Stimulated activated CD4-positive, alpha-beta T cell treated with anti-CD3 and anti-CD28 coated beads, Interleukin-1b, Interleukin-23, amount 100 ng/mL, for 1 hour (primary cell): ENCODE measurements around the gene LRMDA.
"Not testable (repeated sequence)": the region's sequence is repeated elsewhere in the genome, so short reads cannot be mapped to it uniquely, and the experiment has no call there.

Experiments used
- DNase-seq, 2 donors: peaks; one replicate each; pipeline ENCODE4 v3.0.0-alpha.2; 2020; ENCODE audit warnings: low read depth in 2 of 2

Gene LRMDA

GRCh38 chr10:76045174-76045573 is 613.8 kb downstream of the LRMDA start:
- no peak for DNase-seq

DNA sequence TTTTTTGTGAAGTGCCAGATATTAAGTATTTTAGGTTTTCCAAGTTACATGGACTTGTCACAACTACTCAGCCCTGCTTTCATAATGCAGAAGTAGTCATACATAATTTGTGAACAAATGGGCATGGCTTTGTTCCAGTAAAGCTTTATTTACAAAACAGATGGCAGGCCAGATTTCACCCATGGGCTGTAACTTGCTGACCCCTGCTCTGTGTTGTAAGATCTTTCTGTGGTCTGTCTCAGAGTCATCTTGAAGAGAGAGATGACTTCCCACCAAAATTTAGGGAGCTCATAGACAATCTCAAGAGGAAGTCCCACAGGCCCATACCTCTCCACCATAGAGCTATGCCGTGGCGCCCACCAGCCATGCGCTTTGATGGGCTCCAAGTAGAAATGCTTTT is 616.1 kb downstream of the LRMDA start:
- no peak for DNase-seq

DNA sequence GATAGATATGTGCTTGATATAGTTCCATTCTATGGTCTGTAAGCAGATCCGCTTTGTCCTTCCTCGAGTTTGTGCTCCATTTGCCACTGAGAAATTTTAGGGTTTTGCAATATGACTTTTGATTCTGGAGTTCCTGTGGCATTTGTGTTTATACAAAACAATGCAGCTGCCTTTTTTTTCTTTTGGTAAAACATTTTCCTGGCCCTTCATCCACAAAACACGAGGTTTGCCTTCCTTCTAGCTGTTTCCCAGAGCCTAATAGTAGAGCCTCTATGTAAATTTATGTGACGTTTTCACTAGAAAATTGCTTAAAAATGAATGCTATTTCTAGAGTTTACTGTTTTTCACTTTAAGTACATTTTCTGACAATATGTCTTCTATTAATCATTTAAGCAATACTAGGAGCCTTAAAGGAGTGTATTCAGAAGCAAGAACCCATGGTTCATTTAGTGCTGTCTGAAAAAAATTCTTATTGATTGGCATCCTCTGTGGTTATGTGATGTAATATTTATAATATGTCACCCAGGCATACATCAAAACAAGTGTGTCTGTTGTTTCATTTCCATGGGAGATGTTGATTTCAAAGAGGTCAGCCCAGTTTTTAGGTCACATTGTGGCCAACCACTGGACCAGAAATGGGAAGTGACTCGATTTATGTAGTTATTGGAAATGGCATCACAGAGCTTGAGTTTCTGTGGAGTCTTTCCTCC is 618.3 kb downstream of the LRMDA start:
- DNase-seq, result no peak

DNA sequence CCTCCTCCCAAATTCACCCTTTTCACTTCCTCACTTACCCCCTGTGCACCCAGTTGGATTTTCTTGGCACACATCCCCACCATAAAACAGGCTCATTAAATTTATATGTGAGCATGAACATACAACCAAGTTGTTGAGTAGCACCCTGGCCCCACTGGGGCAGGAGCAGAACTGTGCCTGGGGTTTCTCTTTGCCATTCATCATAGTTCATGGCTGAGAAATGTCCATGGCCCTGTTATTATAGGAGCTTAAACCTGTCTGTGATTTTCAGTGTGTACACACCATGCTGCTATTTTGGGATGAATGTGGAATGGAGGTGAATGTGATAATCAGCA is 618.8 kb downstream of the LRMDA start:
- no peak for DNase-seq

DNA sequence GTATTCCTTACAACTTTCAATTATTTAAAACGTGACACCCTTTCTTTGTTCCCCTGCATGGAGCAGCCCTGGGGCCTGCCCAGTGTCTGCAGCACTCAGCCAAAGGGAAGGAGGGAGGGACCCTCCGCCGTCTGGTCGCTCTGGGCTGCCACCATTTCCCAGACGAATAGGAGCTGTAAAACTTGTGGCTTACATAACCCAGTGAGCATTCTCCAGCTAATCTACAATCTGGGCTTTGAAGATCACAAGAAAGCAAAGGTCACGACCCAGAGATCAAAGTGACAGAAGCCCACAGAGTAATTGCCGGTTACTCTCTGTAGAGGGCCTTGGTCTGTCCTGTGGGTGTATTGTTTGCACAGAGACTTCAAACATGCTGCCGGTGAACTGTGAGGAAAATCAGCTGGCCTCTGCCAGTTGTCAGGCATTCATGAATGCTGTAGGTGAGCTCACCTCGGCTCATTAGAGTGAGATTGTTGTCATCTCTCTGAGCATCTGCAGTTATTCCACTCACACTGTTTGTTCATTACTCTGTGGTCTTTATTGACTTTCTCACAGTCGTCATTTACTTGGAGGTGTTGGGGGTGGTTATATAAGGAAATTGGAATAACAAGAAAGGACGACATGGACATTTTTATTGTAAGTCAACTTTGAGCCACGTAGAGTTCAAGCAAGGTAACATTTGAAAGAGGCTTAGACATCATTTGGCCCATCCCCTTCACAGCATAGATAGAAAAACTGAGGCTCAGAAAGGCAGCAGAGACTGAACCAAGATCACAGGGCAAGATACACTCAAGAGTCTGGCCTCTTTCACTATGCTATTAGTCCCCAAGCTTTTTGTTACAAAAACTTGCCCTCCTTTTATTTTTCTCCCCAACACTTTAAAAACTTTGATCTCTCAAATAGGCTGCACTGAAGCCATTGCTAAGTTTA is 619.8 kb downstream of the LRMDA start:
- no peak for DNase-seq

GRCh38 chr10:76052682-76053503 is 621.5 kb downstream of the LRMDA start:
- no peak for DNase-seq

- no peak for DNase-seq
Measured at GRCh38 chr10:76055466-76055865, 624.0 kb downstream of the LRMDA start.

GRCh38 chr10:76055963-76056362 is 624.5 kb downstream of the LRMDA start:
- DNase-seq, result no peak

- not testable (repeated sequence) for DNase-seq
Measured at GRCh38 chr10:76060993-76061392, 629.6 kb downstream of the LRMDA start.

GRCh38 chr10:76066457-76066856 is 635.0 kb downstream of the LRMDA start:
- no peak for DNase-seq

DNA sequence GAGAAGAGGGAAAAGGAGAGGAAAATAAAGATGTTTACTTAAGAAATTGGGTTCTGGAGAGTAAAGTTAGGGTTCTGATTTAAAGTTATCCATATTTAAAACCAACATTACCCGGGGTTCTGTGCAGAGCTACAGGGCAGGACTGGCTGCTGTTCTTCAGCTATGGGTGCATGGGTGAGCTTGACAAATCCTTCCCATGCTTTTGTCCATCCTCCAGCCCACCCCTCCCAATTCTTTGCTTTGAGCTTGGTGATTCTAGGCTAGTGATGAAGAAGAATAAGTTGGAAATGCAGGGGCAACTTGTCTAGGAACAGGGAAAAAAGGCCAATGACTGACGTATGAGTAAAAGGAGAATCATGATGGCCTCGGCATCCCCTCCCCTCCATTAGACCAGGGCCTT is 636.0 kb downstream of the LRMDA start:
- no peak for DNase-seq

GRCh38 chr10:76068856-76069255 is 637.4 kb downstream of the LRMDA start:
- no peak for DNase-seq

- no peak for DNase-seq
Measured at GRCh38 chr10:76070916-76071315, 639.5 kb downstream of the LRMDA start.

GRCh38 chr10:76071653-76072365 is 640.4 kb downstream of the LRMDA start:
- no peak for DNase-seq

GRCh38 chr10:76072384-76072783 is 641.0 kb downstream of the LRMDA start:
- no peak for DNase-seq

GRCh38 chr10:76073524-76073923 is 642.1 kb downstream of the LRMDA start:
- no peak for DNase-seq

DNA sequence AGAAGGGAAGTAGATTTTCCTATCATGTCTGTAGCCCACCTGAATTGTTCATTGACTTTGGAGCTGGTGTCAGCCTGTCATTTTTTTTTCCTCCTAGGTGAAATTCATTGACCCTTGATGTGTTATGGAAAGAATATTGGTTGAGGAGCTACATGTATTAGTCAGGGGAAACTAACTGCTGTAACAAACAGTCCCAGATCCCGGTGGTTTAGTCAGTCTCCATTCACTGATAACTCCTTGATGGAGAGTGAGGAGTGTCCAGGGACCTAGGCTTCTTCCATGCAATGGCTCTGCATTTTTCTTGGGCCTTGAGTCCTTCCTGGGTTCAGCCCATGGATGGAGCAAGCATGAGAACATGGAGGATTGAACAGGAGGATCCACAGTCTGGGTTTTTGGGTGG is 643.2 kb downstream of the LRMDA start:
- DNase-seq, result no peak

DNA sequence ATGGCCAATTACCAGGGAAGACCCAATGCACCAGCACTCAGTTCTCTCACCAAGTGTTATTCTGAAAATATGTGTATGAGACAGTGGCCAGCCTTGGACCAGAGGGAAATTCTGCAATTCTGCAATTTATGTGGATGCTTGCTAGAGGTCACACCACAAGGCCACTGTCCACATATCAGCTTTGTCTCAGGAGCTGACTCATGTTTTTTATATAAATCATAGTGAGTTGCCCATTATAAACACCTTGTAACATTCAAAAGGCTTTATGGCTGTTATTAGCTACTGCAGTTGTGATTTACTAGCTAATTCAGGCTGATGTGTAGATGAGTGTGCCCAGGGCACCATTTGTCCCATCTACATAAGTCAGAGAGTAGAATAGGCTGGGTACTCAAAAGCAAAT is 649.0 kb downstream of the LRMDA start:
- no peak for DNase-seq

- no peak for DNase-seq
Measured at GRCh38 chr10:76080991-76081390, 649.6 kb downstream of the LRMDA start.

DNA sequence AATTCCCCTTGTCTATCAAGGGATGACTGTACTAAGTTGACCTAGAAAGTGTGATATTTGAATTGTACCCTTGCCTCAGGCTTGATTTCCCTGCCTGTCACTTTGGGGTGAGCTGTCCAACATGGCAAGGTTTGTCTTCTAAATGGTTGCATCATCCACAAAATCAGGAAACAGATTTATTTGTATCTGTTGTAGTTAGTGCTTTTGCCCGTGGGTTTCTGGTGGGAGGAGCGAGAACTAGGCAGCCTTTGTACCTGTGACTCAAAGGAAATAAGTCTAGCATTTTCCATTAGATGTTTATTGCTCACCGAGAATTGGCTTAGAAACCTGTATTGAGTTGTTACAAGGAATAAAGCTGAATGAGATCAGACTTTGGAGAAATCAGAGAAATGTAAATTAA is 650.8 kb downstream of the LRMDA start:
- no peak for DNase-seq

DNA sequence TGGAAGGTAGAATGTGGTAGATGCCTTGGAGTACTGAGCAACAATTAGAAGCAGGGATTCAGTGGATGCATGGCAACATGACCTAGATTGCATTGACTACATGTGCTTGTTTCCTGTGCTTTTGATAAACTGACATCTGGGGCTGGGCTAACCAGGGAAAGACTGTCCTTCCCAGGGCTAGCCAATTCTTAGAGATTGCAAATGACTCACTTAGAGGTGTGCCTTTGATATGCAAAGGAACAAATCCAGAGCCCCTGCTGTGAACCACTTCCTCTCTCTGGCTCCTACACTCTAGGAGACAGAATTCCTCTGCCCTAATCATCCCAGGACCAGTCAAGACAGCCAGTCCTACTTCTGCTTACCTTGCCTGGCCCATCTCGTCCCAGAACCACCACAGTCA is 651.5 kb downstream of the LRMDA start:
- DNase-seq, result no peak
